Activated T-cell treated with anti-CD3 and anti-CD28 coated beads for 1 hour (primary cell): ENCODE data around the gene ESRP2.

Experiments used
- DNase-seq: peaks from one replicate; pipeline ENCODE4 v3.0.0-alpha.2; 2020; ENCODE audit warnings: low read depth

Gene ESRP2

GRCh38 chr16:68235887-68236136, at the start of gene ESRP2:
ESRP2 (minus strand) TSS chr16:68236127; CDS start chr16:68236045, 82 bp downstream.
- no peak for DNase-seq

GRCh38 chr16:68285683-68286082, 49.8 kb upstream of the ESRP2 start:
- DNase-seq: no peak

- no peak for DNase-seq
Measured at GRCh38 chr16:68284847-68285246, 48.9 kb upstream of the ESRP2 start.

- DNase-seq: no peak
Measured at GRCh38 chr16:68283801-68284598, 48.1 kb upstream of the ESRP2 start.

GRCh38 chr16:68283346-68283745, 47.4 kb upstream of the ESRP2 start:
- no peak for DNase-seq

- DNase-seq: no peak
Measured at GRCh38 chr16:68282064-68282452, 46.1 kb upstream of the ESRP2 start.

GRCh38 chr16:68281368-68282063, 45.6 kb upstream of the ESRP2 start:
- no peak for DNase-seq

GRCh38 chr16:68279726-68280558, 44.0 kb upstream of the ESRP2 start:
- DNase-seq: no peak

- no peak for DNase-seq
Measured at GRCh38 chr16:68276223-68276622, 40.3 kb upstream of the ESRP2 start.

- peak; percentile 16 for DNase-seq
Measured at GRCh38 chr16:68275611-68276191, 39.8 kb upstream of the ESRP2 start.

GRCh38 chr16:68274441-68274840, 38.5 kb upstream of the ESRP2 start:
- no peak for DNase-seq

- DNase-seq: no peak
Measured at GRCh38 chr16:68273896-68274295, 38.0 kb upstream of the ESRP2 start.

- DNase-seq: no peak
Measured at GRCh38 chr16:68273459-68273858, 37.5 kb upstream of the ESRP2 start.

GRCh38 chr16:68272507-68273209, 36.7 kb upstream of the ESRP2 start:
- DNase-seq: peak; percentile 57

- DNase-seq: no peak
Measured at GRCh38 chr16:68270353-68270752, 34.4 kb upstream of the ESRP2 start.

- no peak for DNase-seq
Measured at GRCh38 chr16:68269793-68270192, 33.9 kb upstream of the ESRP2 start.

GRCh38 chr16:68267612-68268405, 31.9 kb upstream of the ESRP2 start:
- no peak for DNase-seq

GRCh38 chr16:68265078-68265920, 29.4 kb upstream of the ESRP2 start:
- DNase-seq: no peak

- DNase-seq: peak; percentile 74
Measured at GRCh38 chr16:68264128-68265077, 28.5 kb upstream of the ESRP2 start, which contains the start of gene SLC7A6. SLC7A6 (plus strand) TSS chr16:68264526; CDS start chr16:68274727, 10,201 bp downstream.
